OCI-LY1 (cell line): ENCODE results near the gene EEF1AKMT4.

ENCODE experiments used
- H2AFZ ChIP-seq: fragments of 200-600 bp; sonication (generic), shearing (Covaris generic); 2 replicates; pipeline ENCODE4 v1.6.0; 2014; ENCODE audit warnings: antibody characterized with exemption, mild to moderate bottlenecking, low read length
- H3F3A ChIP-seq: fragments of 200-600 bp; sonication (generic), shearing (Covaris generic); 2 replicates; pipeline ENCODE4 v1.6.0; 2014; ENCODE audit warnings: mild to moderate bottlenecking, antibody characterized with exemption, low read length, moderate library complexity; ENCODE audit not compliant: insufficient read depth
- H3K27ac ChIP-seq: fragments of 200-600 bp; sonication (generic); 2 replicates; pipeline ENCODE4 v1.5.1; 2014; ENCODE audit warnings: low read length, mixed run types, mild to moderate bottlenecking, low read depth; ENCODE audit not compliant: poor library complexity, severe bottlenecking
- H3K27me3 ChIP-seq: fragments of 200-600 bp; sonication (generic); 2 replicates; pipeline ENCODE4 v1.6.0; 2014; ENCODE audit warnings: antibody characterized with exemption, mild to moderate bottlenecking, low read length, moderate library complexity; ENCODE audit not compliant: insufficient read depth
- H3K36me3 ChIP-seq: fragments of 200-600 bp; sonication (generic); 2 replicates; pipeline ENCODE4 v1.6.1; 2014; ENCODE audit warnings: mild to moderate bottlenecking, antibody characterized with exemption, low read length, moderate library complexity, mixed read lengths; ENCODE audit not compliant: insufficient read depth
- H3K4me1 ChIP-seq: fragments of 200-600 bp; sonication (generic); 2 replicates; pipeline ENCODE4 v1.5.1; 2014; ENCODE audit warnings: mild to moderate bottlenecking, low read length, moderate library complexity; ENCODE audit not compliant: insufficient read depth, severe bottlenecking
- H3K4me2 ChIP-seq: fragments of 200-600 bp; sonication (generic), shearing (Covaris generic); 2 replicates; pipeline ENCODE4 v1.6.1; 2014; ENCODE audit warnings: low read length
- H3K4me3 ChIP-seq: fragments of 200-600 bp; sonication (generic); 2 replicates; pipeline ENCODE4 v1.5.1; 2014; ENCODE audit warnings: low read length, low read depth, mild to moderate bottlenecking, mixed read lengths; ENCODE audit not compliant: poor library complexity, severe bottlenecking
- H3K79me2 ChIP-seq: fragments of 200-600 bp; shearing (Covaris generic); 2 replicates; pipeline ENCODE4 v1.6.1; 2016; ENCODE audit warnings: mixed run types, low read length, mixed read lengths; ENCODE audit not compliant: insufficient read depth
- H3K9ac ChIP-seq: fragments of 200-600 bp; sonication (generic), shearing (Covaris generic); 2 replicates; pipeline ENCODE4 v1.6.1; 2014; ENCODE audit warnings: mild to moderate bottlenecking, low read length, mixed read lengths
- H3K9me2 ChIP-seq: fragments of 200-600 bp; sonication (generic), shearing (Covaris generic); 2 replicates; pipeline ENCODE4 v1.6.1; 2014; ENCODE audit warnings: low read depth, mild to moderate bottlenecking, low read length, mixed read lengths
- H3K9me3 ChIP-seq: fragments of 200-600 bp; shearing (Covaris generic); 2 replicates; pipeline ENCODE4 v1.6.1; 2014; ENCODE audit warnings: low read length, mixed read lengths
- H4K20me1 ChIP-seq: fragments of 200-600 bp; sonication (generic), shearing (Covaris generic); 2 replicates; pipeline ENCODE4 v1.6.0; 2016; ENCODE audit warnings: mild to moderate bottlenecking, low read length; ENCODE audit not compliant: insufficient read depth
- CTCF ChIP-seq: fragments of 200-600 bp; sonication (generic), shearing (Covaris generic); IDR thresholded peaks from 2 replicates; pipeline ENCODE4 v1.5.1; 2017; ENCODE audit warnings: mild to moderate bottlenecking, antibody characterized with exemption, low read length, moderate library complexity, mixed read lengths
- EZH2 ChIP-seq: fragments of 200-600 bp; sonication (generic), shearing (Covaris generic); IDR thresholded peaks from 2 replicates; pipeline ENCODE4 v1.8.0; 2017; ENCODE audit warnings: borderline replicate concordance, mixed run types, mild to moderate bottlenecking, antibody characterized with exemption, low read length, moderate library complexity, mixed read lengths

The EEF1AKMT4 gene

GRCh38 chr3:184291738-184292445, 42.4 kb downstream of the EEF1AKMT4 start:
- H4K20me1 ChIP-seq = no peaks in the 10 kb centered on the region
- TF ChIP-seq EZH2 (no peak), CTCF (no peak)
- no peaks in the 10 kb centered on the region for H3K27me3 ChIP-seq
- no peaks in the 10 kb centered on the region for H3K36me3 ChIP-seq
- no peaks in the 10 kb centered on the region for H3K9me2 ChIP-seq
- H3K27ac ChIP-seq = no peak overlapping the region
- H2AFZ ChIP-seq = no peak overlapping the region
- no peaks in the 10 kb centered on the region for H3F3A ChIP-seq
- no peaks in the 10 kb centered on the region for H3K79me2 ChIP-seq
- H3K9ac ChIP-seq = no peak overlapping the region
- no peak overlapping the region for H3K4me2 ChIP-seq
- no peaks in the 10 kb centered on the region for H3K9me3 ChIP-seq
- no peaks in the 10 kb centered on the region for H3K4me1 ChIP-seq
- no peak overlapping the region for H3K4me3 ChIP-seq

- Histone ChIP-seq H3K9me3 (no peaks in the 10 kb centered on the region), H3K27me3 (no peaks in the 10 kb centered on the region), H3K4me3 (no peak overlapping the region), H3K4me1 (peaks cover 19% of the 10 kb centered on the region), H3K36me3 (peaks cover 8% of the 10 kb centered on the region), H3K4me2 (no peak overlapping the region), H3F3A (no peaks in the 10 kb centered on the region), H3K9me2 (no peaks in the 10 kb centered on the region), H2AFZ (no peak overlapping the region), H3K27ac (no peak overlapping the region), H3K9ac (no peak overlapping the region), H4K20me1 (no peaks in the 10 kb centered on the region), H3K79me2 (peaks cover 15% of the 10 kb centered on the region)
- TF ChIP-seq EZH2 (no peak), CTCF (no peak)
These were observed 46.3 kb downstream of the EEF1AKMT4 start for GRCh38 chr3:184295771-184296170.

GRCh38 chr3:184296616-184297015, 47.1 kb downstream of the EEF1AKMT4 start:
- no peaks in the 10 kb centered on the region for H4K20me1 ChIP-seq
- H3K9me3 ChIP-seq = no peaks in the 10 kb centered on the region
- H3K4me3 ChIP-seq = no peak overlapping the region
- H3K4me1 ChIP-seq = peaks cover 19% of the 10 kb centered on the region
- H3K79me2 ChIP-seq = peaks cover 15% of the 10 kb centered on the region
- no peak for TF ChIP-seq CTCF
- TF ChIP-seq EZH2 = no peak
- H3K4me2 ChIP-seq = no peak overlapping the region
- no peak overlapping the region for H2AFZ ChIP-seq
- no peaks in the 10 kb centered on the region for H3K27me3 ChIP-seq
- H3K27ac ChIP-seq = no peak overlapping the region
- peaks cover 17% of the 10 kb centered on the region for H3K36me3 ChIP-seq
- H3K9ac ChIP-seq = no peak overlapping the region
- H3F3A ChIP-seq = no peaks in the 10 kb centered on the region
- H3K9me2 ChIP-seq = no peaks in the 10 kb centered on the region
